Spleen (tissue), 11 donors: ENCODE data around the gene PADI4. TPM values are rescaled to one million over a fixed set of nuclear protein-coding genes. Genes with fewer than 3 reads are reported as not detected.
A peak's percentile ranks its signal among the peaks of the same experiment; 100 is the strongest.

Experiments used
- DNase-seq: peaks from one replicate; pipeline ENCODE4 v3.0.0-alpha.2; 2020
- H3K27ac ChIP-seq, 8 donors: fragments of 200-600 bp; sonication (generic) in 7 of 8; 1 replicate in 4 of 8; 2 replicates in 4 of 8; pipeline versions ENCODE4 v1.5.0 to v1.8.0; 2016 to 2021; ENCODE audit warnings: inconsistent platforms in 4 of 8, mild to moderate bottlenecking in 4 of 8, moderate library complexity in 1 of 8
- H3K27me3 ChIP-seq, 7 donors: fragments of 200-600 bp; sonication (generic) in 6 of 7; replicated peaks in 1 of 7; 1 replicate in 4 of 7; 2 replicates in 3 of 7; pipeline versions ENCODE4 v1.5.0 to v1.8.0; 2016 to 2021; ENCODE audit warnings: inconsistent platforms in 3 of 7, mild to moderate bottlenecking in 1 of 7
- H3K36me3 ChIP-seq, 6 donors: fragments of 200-600 bp; sonication (generic) in 5 of 6; 1 replicate in 4 of 6; 2 replicates in 2 of 6; pipeline versions ENCODE4 v1.5.0 to v1.8.0; 2016 to 2021; ENCODE audit warnings: inconsistent platforms in 2 of 6
- H3K4me1 ChIP-seq, 6 donors: fragments of 200-600 bp; sonication (generic) in 5 of 6; 1 replicate in 3 of 6; 2 replicates in 3 of 6; pipeline versions ENCODE4 v1.5.0 to v1.8.0; 2016 to 2021; ENCODE audit warnings: inconsistent platforms in 3 of 6
- H3K4me3 ChIP-seq, 8 donors: fragments of 200-600 bp; sonication (generic) in 7 of 8; 1 replicate in 4 of 8; 2 replicates in 4 of 8; pipeline versions ENCODE4 v1.5.0 to v1.8.0; 2016 to 2021; ENCODE audit warnings: inconsistent platforms in 4 of 8, mild to moderate bottlenecking in 4 of 8, moderate library complexity in 2 of 8
- H3K9me3 ChIP-seq, 8 donors: fragments of 200-600 bp; sonication (generic) in 7 of 8; 1 replicate in 4 of 8; 2 replicates in 4 of 8; pipeline versions ENCODE4 v1.5.0 to v1.8.0; 2016 to 2021; ENCODE audit warnings: inconsistent platforms in 4 of 8
- POLR2A ChIP-seq, 3 donors: fragments of 450-650 bp; IDR thresholded peaks; one replicate each; pipeline ENCODE4 v1.5.1; 2017; ENCODE audit warnings: antibody characterized with exemption in 3 of 3, mild to moderate bottlenecking in 1 of 3
- POLR2AphosphoS5 ChIP-seq, 3 donors: sonication (generic); formaldehyde crosslinking; IDR thresholded peaks; one replicate each; pipeline ENCODE4 v1.5.1; 2017; ENCODE audit warnings: antibody characterized with exemption in 3 of 3
- WGBS, 5 donors: extraction: QIAGEN DNeasy Blood & Tissue Kit in 3 of 5; methylation state at CpG; one replicate each; pipeline versions ENCODE4 v1.1.5 to v1.1.7; 2013 to 2018; 5-methylcytosine and 5-hydroxymethylcytosine counted together
- intact Hi-C: fragments of 100-400 bp; cut with DNase I; formaldehyde crosslinking; loops from one replicate; pipeline ENCODE4 v1.15.0; 2023; ENCODE audit warnings: low total_unique reads
- polyA plus RNA-seq, 3 donors: library from polyadenylated mRNA; stranded (reverse); fragments of 200-250 nt; gene quantifications; one replicate each; pipeline ENCODE4 v1.2.1, GENCODE V29; 2013
- total RNA-seq, 7 donors: library from RNA; depleted of rRNA in 3 of 7; stranded (reverse); fragments of >200 nt in 3 of 7; fragmentation: NEBNext Ultra II Directional in 4 of 7; extraction: Animal tissue kit (Norgen Biotek cat#: 25700) in 4 of 7; gene quantifications; one replicate each; pipeline versions ENCODE4 v1.1.0 to v1.2.1, GENCODE V29; 2016 to 2021
- TF ChIP-seq, protein P1 (sequence below), 11 experiments: fragments of 200-600 bp in 7 of 11; fragments of 450-650 bp in 4 of 11; sonication (generic) in 4 of 11; IDR thresholded peaks in 8 of 11; conservative IDR thresholded peaks in 3 of 11; 1 replicate in 7 of 11; 2 replicates in 4 of 11; pipeline versions ENCODE4 v1.4.0 to v1.8.0; 2016 to 2021; ENCODE audit warnings: antibody characterized with exemption in 11 of 11, inconsistent platforms in 4 of 11, mild to moderate bottlenecking in 1 of 11
- donor health status: healthy with polysubstance abuse.
- donor health status: DM: no; HTN: no; CAD: no; lungs with moderate emphysema.
- donor health status: DM: no; HTN: no; CAD: no.
- donor health status: Bipolar disorder and iron deficiency.
- donor health status: healthy.
- donor health status: DM: no; HTN: no; CAD: no.
- donor health status: DM: yes; HTN: yes; CAD: no.

Gene PADI4
- total and polyA plus RNA-seq, 10 donors = 5.1 to 122 (median 19.8) TPM

DNA sequence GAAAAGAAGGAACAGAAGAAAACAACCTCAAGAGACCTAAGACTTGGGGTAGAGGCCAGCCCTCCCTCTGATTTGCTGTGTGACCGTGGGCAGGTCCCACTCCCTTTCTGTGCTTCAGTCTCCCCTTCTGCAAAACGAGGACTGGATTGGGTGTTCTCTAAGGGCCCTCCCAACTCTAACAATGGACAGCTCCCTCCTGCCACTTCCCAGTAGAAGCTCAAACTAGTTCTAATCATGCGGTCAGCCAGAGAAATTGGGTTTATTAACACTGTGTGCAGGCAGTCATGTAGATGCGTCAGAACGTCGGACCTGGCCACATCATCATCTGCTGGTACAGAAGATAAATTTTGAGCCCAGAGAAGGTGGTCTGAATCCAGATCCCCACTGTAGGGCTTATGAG is 1.6 kb upstream of the PADI4 start:
- intact Hi-C loops = no loop called here

DNA sequence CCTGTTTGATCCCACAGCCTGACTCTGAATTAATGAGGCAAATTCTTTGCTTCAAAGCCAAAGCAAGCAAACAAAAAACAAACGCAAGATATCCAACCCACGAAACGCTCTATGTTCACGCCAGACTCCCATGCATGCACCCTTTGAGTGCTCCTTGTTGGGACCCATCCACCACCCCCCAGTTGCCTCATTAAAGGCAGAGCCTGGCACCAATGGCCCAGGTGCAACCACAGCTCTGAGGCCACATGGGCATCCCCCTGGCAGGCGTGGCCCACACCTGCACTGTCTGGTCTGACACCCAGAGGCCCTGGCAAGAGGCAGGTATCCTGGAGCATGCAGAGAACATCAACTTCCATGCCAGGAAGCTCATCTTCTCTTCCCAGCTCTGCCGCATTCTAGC is 1.1 kb upstream of the PADI4 start:
- TF ChIP-seq POLR2A (IDR thresholded peaks at IDR 0.05) (no peak), POLR2AphosphoS5 (IDR thresholded peaks at IDR 0.05) (no peak)
- TF ChIP-seq, protein P1, sequence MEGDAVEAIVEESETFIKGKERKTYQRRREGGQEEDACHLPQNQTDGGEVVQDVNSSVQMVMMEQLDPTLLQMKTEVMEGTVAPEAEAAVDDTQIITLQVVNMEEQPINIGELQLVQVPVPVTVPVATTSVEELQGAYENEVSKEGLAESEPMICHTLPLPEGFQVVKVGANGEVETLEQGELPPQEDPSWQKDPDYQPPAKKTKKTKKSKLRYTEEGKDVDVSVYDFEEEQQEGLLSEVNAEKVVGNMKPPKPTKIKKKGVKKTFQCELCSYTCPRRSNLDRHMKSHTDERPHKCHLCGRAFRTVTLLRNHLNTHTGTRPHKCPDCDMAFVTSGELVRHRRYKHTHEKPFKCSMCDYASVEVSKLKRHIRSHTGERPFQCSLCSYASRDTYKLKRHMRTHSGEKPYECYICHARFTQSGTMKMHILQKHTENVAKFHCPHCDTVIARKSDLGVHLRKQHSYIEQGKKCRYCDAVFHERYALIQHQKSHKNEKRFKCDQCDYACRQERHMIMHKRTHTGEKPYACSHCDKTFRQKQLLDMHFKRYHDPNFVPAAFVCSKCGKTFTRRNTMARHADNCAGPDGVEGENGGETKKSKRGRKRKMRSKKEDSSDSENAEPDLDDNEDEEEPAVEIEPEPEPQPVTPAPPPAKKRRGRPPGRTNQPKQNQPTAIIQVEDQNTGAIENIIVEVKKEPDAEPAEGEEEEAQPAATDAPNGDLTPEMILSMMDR (IDR thresholded peaks at IDR 0.05 in 8 of 11, conservative IDR thresholded peaks at IDR 0.05 in 3 of 11) = no peak
- 33 to 56% (median 51%) methylated on average over 6 of the region's 6 CpGs for WGBS, 5 donors
- H3K4me1 ChIP-seq = peaks cover 0 to 55% (median 0%) of the 10 kb centered on the region in 6 donors

More for the DNA sequence above, 1.6 kb upstream of the PADI4 start:
- Histone ChIP-seq H3K4me3 (no peak overlapping the region), H3K9me3 (peaks cover 0 to 17% (median 15%) of the 10 kb centered on the region in 8 donors), H3K27me3 (peaks cover 0 to 59% (median 10%) of the 10 kb centered on the region in 7 donors), H3K36me3 (no peaks in the 10 kb centered on the region), H3K27ac (peak overlapping the region in 1 of 8 donors; percentile 82), H3K4me1 (peaks cover 0 to 51% (median 0%) of the 10 kb centered on the region in 6 donors)
- WGBS, 5 donors = 77 to 90% (median 81%) methylated on average over 6 of the region's 6 CpGs
- peak; percentile 27 for DNase-seq
- TF ChIP-seq POLR2AphosphoS5 (IDR thresholded peaks at IDR 0.05) (no peak), POLR2A (IDR thresholded peaks at IDR 0.05) (no peak)
- TF ChIP-seq, protein P1 (IDR thresholded peaks at IDR 0.05 in 8 of 11, conservative IDR thresholded peaks at IDR 0.05 in 3 of 11) = no peak

DNA sequence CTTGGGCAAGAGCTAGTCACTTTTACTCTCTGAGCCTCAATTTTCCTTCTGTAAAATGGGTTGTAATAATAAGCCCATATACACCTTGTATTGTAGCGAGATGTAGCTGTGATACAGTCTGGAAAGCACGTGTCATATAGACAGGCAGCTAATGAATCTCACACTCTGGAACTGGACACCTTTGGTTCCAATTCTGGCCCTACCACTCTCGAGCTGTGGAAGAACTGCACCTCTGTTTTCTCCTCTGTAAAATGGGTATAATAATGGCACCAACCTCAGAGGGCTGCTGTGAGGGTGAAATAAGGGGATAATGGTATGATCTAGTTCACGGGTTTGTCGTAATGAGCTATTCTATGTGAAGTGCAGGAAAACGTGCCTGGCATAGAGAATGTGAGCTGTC is 668 bp upstream of the PADI4 start:
- intact Hi-C loops = no loop called here
- whole genome bisulfite sequencing, 5 donors = 77 to 84% (median 82%) methylated on average over 6 of the region's 6 CpGs
- Histone ChIP-seq H3K36me3 (no peaks in the 10 kb centered on the region), H3K27ac (peak overlapping the region in 5 of 8 donors; percentile 70 to 91 (median 86)), H3K4me1 (peaks cover 0 to 58% (median 0%) of the 10 kb centered on the region in 6 donors), H3K27me3 (peaks cover 0 to 68% (median 10%) of the 10 kb centered on the region in 7 donors), H3K4me3 (no peak overlapping the region), H3K9me3 (peaks cover 0 to 8% (median 6%) of the 10 kb centered on the region in 8 donors)
- TF ChIP-seq, protein P1 (IDR thresholded peaks at IDR 0.05 in 8 of 11, conservative IDR thresholded peaks at IDR 0.05 in 3 of 11) = no peak
- TF ChIP-seq POLR2A (IDR thresholded peaks at IDR 0.05) (no peak), POLR2AphosphoS5 (IDR thresholded peaks at IDR 0.05) (no peak)
- DNase-seq = no peak

More for the DNA sequence above, 1.1 kb upstream of the PADI4 start:
- H3K9me3 ChIP-seq = peaks cover 0 to 12% (median 11%) of the 10 kb centered on the region in 8 donors
- intact Hi-C loops = no loop called here
- peak overlapping the region in 2 of 8 donors; percentile 87 to 91 for H3K27ac ChIP-seq
- no peak overlapping the region for H3K4me3 ChIP-seq
- H3K36me3 ChIP-seq = no peaks in the 10 kb centered on the region
- peaks cover 0 to 64% (median 10%) of the 10 kb centered on the region in 7 donors for H3K27me3 ChIP-seq
- peak; percentile 41 for DNase-seq

DNA sequence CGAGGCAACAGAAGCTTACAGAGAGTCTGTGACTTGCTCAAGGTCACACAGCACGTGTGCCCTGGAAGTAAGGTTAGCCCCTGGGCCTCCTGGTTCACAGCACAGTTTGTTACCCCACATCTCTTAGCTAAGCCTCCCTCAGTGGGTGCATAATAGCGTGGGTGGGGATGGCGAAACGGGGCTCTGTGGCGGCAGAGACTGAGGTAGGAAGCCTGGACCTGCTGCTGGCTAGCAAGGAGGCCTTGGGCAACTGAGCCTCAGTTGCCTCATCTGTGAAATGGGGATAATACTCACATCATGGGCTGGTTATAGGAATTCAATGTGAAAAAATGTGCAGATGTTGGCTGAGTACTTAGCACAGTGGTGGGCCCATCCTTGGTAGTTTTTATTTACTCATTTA is 596 bp downstream of the PADI4 start:
- no peaks in the 10 kb centered on the region for H3K36me3 ChIP-seq
- peak; percentile 80 for DNase-seq
- H3K27ac ChIP-seq = peak overlapping the region in 6 of 8 donors; percentile 70 to 91 (median 86)
- peak overlapping the region in 3 of 8 donors; percentile 17 to 44 (median 19) for H3K4me3 ChIP-seq
- peaks cover 0 to 78% (median 10%) of the 10 kb centered on the region in 7 donors for H3K27me3 ChIP-seq
- TF ChIP-seq, protein P1 (IDR thresholded peaks at IDR 0.05 in 8 of 11, conservative IDR thresholded peaks at IDR 0.05 in 3 of 11) = no peak
- no peak for TF ChIP-seq POLR2A (IDR thresholded peaks at IDR 0.05)
- no peak for TF ChIP-seq POLR2AphosphoS5 (IDR thresholded peaks at IDR 0.05)
- H3K4me1 ChIP-seq = peaks cover 0 to 55% (median 0%) of the 10 kb centered on the region in 6 donors
- 36 to 59% (median 37%) methylated on average over 5 to 6 of the region's 6 CpGs for WGBS, 5 donors
- intact Hi-C loops = no loop called here
- H3K9me3 ChIP-seq = no peaks in the 10 kb centered on the region
